Esophagus squamous epithelium (tissue), 5 donors: ENCODE measurements around the gene DBNDD1. TPM values are rescaled to one million over a fixed set of nuclear protein-coding genes. Genes with fewer than 3 reads are reported as not detected.
"Not testable (repeated sequence)": the region's sequence is repeated elsewhere in the genome, so short reads cannot be mapped to it uniquely, and the experiment has no call there.

Source experiments
- DNase-seq: peaks from one replicate; lab custom pipeline; 2025; lab: John Stamatoyannopoulos, UW
- H3K27ac ChIP-seq, 4 donors: fragments of 200-600 bp; sonication (generic); one replicate each; pipeline ENCODE4 v1.5.1; 2016 to 2019; ENCODE audit warnings: mild to moderate bottlenecking in 1 of 4
- H3K27me3 ChIP-seq, 4 donors: fragments of 200-600 bp; sonication (generic); 1 replicate in 3 of 4; 2 replicates in 1 of 4; pipeline versions ENCODE4 v1.5.1 to v1.6.0; 2017 to 2021; ENCODE audit warnings: antibody characterized with exemption in 1 of 4
- H3K36me3 ChIP-seq, 3 donors: fragments of 200-600 bp; sonication (generic); one replicate each; pipeline ENCODE4 v1.5.1; 2016 to 2019
- H3K4me1 ChIP-seq, 3 donors: fragments of 200-600 bp; sonication (generic); one replicate each; pipeline ENCODE4 v1.5.1; 2017 to 2019
- H3K4me3 ChIP-seq, 4 donors: fragments of 200-600 bp; sonication (generic); 1 replicate in 3 of 4; 2 replicates in 1 of 4; pipeline ENCODE4 v1.5.1; 2016 to 2019; ENCODE audit warnings: mild to moderate bottlenecking in 2 of 4, moderate library complexity in 1 of 4
- H3K9me3 ChIP-seq, 3 donors: fragments of 200-600 bp; sonication (generic); one replicate each; pipeline ENCODE4 v1.5.1; 2016 to 2019
- CTCF ChIP-seq, 6 experiments: fragments of 450-650 bp in 4 of 6; fragments of 200-600 bp in 2 of 6; sonication (generic) in 2 of 6; IDR thresholded peaks; one replicate each; pipeline ENCODE4 v1.5.1; 2016 to 2019; ENCODE audit warnings: antibody characterized with exemption in 6 of 6, mild to moderate bottlenecking in 4 of 6, moderate library complexity in 4 of 6
- POLR2A ChIP-seq, 4 donors: fragments of 450-650 bp; IDR thresholded peaks; one replicate each; pipeline ENCODE4 v1.6.1; 2017; ENCODE audit warnings: antibody characterized with exemption in 4 of 4, mild to moderate bottlenecking in 4 of 4, moderate library complexity in 3 of 4
- WGBS, 2 donors: methylation state at CpG; one replicate each; pipeline ENCODE4 v1.1.5; 2018; 5-methylcytosine and 5-hydroxymethylcytosine counted together
- intact Hi-C: fragments of 100-400 bp; cut with DNase I; formaldehyde crosslinking; loops from one replicate; pipeline ENCODE4 v1.15.0; 2022
- total RNA-seq, 4 donors: library from RNA; depleted of rRNA; stranded (reverse); fragments of >200 nt; gene quantifications; one replicate each; pipeline ENCODE4 v1.1.0, GENCODE V29; 2016
- donor health status: DM: yes; HTN: yes; CAD: no.

Gene DBNDD1
- total RNA-seq, result 10 to 100 TPM in 2 of 4 donors, 1 to 10 TPM in 2; 5.8 to 29.2 (median 12.7) TPM

- Histone ChIP-seq H3K4me1 (peaks cover 26 to 46% (median 26%) of the 10 kb centered on the region in 3 donors), H3K36me3 (no peaks in the 10 kb centered on the region), H3K4me3 (peak within 1 kb of the TSS; percentile 62 to 93 (median 74)), H3K27me3 (peaks cover 0 to 9% (median 0%) of the 10 kb centered on the region in 4 donors), H3K27ac (peak within 1 kb of the TSS; percentile 67 to 80 (median 74)), H3K9me3 (no peaks in the 10 kb centered on the region)
- no peak for DNase-seq
- WGBS, 2 donors, result 0% methylated on average over 1 of the region's 103 CpGs; no CpG with 5 or more reads in 1 of the 2 donors
- TF ChIP-seq CTCF (IDR thresholded peaks at IDR 0.05), result no peak
- TF ChIP-seq POLR2A (IDR thresholded peaks at IDR 0.05), result no peak
- intact Hi-C loops, result no loop called here
These were observed at the start of gene DBNDD1 for GRCh38 chr16:90018652-90019542. Gene DBNDD1, minus strand, starts transcription at chr16:90019456. Its CDS starts 115 bp downstream, at chr16:90019341.

- H3K27me3 ChIP-seq, result peaks cover 0 to 22% (median 0%) of the 10 kb centered on the region in 4 donors
- TF ChIP-seq POLR2A (IDR thresholded peaks at IDR 0.05) (no peak), CTCF (IDR thresholded peaks at IDR 0.05) (no peak)
- H3K27ac ChIP-seq, result no peak overlapping the region
- no peak overlapping the region for H3K4me3 ChIP-seq
- no peaks in the 10 kb centered on the region for H3K36me3 ChIP-seq
- 59 to 65% methylated on average over 3 of the region's 3 CpGs for WGBS, 2 donors
- no peaks in the 10 kb centered on the region for H3K9me3 ChIP-seq
- no peak for DNase-seq
- intact Hi-C loops, result no loop called here
- no peaks in the 10 kb centered on the region for H3K4me1 ChIP-seq
These were observed 42.2 kb upstream of the DBNDD1 start for GRCh38 chr16:90061437-90061836.

- Histone ChIP-seq H3K4me3 (no peak overlapping the region), H3K36me3 (no peaks in the 10 kb centered on the region), H3K9me3 (peaks cover 0 to 16% (median 14%) of the 10 kb centered on the region in 3 donors), H3K27me3 (peaks cover 0 to 13% (median 0%) of the 10 kb centered on the region in 4 donors), H3K4me1 (no peaks in the 10 kb centered on the region), H3K27ac (no peak overlapping the region)
- no peak for TF ChIP-seq CTCF (IDR thresholded peaks at IDR 0.05)
- no peak for TF ChIP-seq POLR2A (IDR thresholded peaks at IDR 0.05)
- intact Hi-C loops, result no loop called here
- no peak for DNase-seq
- 43 to 60% methylated on average over 7 of the region's 8 CpGs for WGBS, 2 donors
These were observed 38.5 kb upstream of the DBNDD1 start for GRCh38 chr16:90057738-90058173.

- Histone ChIP-seq H3K9me3 (peaks cover 0 to 16% (median 14%) of the 10 kb centered on the region in 3 donors), H3K27me3 (peaks cover 0 to 13% (median 0%) of the 10 kb centered on the region in 4 donors)
- H3K36me3 ChIP-seq, H3K4me1 ChIP-seq, H3K27ac ChIP-seq, H3K4me3 ChIP-seq, intact Hi-C loops, DNase-seq: not testable (repeated sequence)
- 77 to 78% methylated on average over 15 of the region's 15 CpGs for WGBS, 2 donors
These were observed 37.3 kb upstream of the DBNDD1 start for GRCh38 chr16:90056521-90056920.

GRCh38 chr16:90055371-90055770 lies 36.1 kb upstream of the DBNDD1 start:
- WGBS, 2 donors, result 66 to 78% methylated on average over 4 of the region's 4 CpGs
- no peaks in the 10 kb centered on the region for H3K4me1 ChIP-seq
- peaks cover 0 to 13% (median 0%) of the 10 kb centered on the region in 4 donors for H3K27me3 ChIP-seq
- intact Hi-C loops, result no loop called here
- no peak for DNase-seq
- peaks cover 0 to 16% (median 14%) of the 10 kb centered on the region in 3 donors for H3K9me3 ChIP-seq
- no peak overlapping the region for H3K4me3 ChIP-seq
- TF ChIP-seq POLR2A (IDR thresholded peaks at IDR 0.05) (no peak), CTCF (IDR thresholded peaks at IDR 0.05) (no peak)
- H3K36me3 ChIP-seq, result no peaks in the 10 kb centered on the region
- no peak overlapping the region for H3K27ac ChIP-seq
